ENCODE measurements around the gene FRMPD1. TPM values are rescaled to one million over a fixed set of nuclear protein-coding genes. Genes with fewer than 3 reads are reported as not detected.
"Not testable (repeated sequence)": the region's sequence is repeated elsewhere in the genome, so short reads cannot be mapped to it uniquely, and the experiment has no call there.

Gene FRMPD1
- total RNA-seq (not detected), polyA plus RNA-seq (not detected), total RNA-seq (0.40 reads per million)

- Mint-ChIP-seq H3K27me3 (peaks cover 63 to 77% (median 75%) of the 10 kb centered on the region in 5 donors), H3K4me3 (peak within 1 kb of the TSS; percentile 77 to 91 (median 87)), H3K27ac (peak within 1 kb of the TSS in 3 of 9 donors; percentile 0 to 59 (median 2)), H3K4me1 (peaks cover 6 to 19% (median 14%) of the 10 kb centered on the region in 7 donors), H3K9me3 (peaks cover 0 to 1% (median 0%) of the 10 kb centered on the region in 11 donors), H3K36me3 (peaks cover 0 to 5% (median 0%) of the 10 kb centered on the region in 5 donors)
- intact Hi-C loops (cut with micrococcal nuclease) = no loop called here
- peaks cover 0 to 5% of the 10 kb centered on the region in 2 donors for H3K4me1 ChIP-seq (ENCODE audit: control insufficient read depth in 2 of 2, insufficient read depth in 2 of 2, low read length in 2 of 2)
- DNase-seq (peak; percentile 17 to 70 (median 41)), ATAC-seq (peak; percentile 86)
- peak within 1 kb of the TSS; percentile 51 for H3K4me3 ChIP-seq (ENCODE audit: low read length)
- ChIA-PET CTCF (interaction anchor here (0.6 kb wide), 1 partner anchor 95 kb away, joined by 3 read pairs; no protein-coding TSS in a partner anchor), POLR2A (interaction anchor here (1.3 kb wide), 1 partner anchor 59 kb away, joined by 5 read pairs; the partner anchor contains the start of gene TOMM5)
- H3K27ac ChIP-seq (ENCODE audit: low read depth, low read length) = no peak within 1 kb of the TSS
- H3K36me3 ChIP-seq (ENCODE audit: control insufficient read depth in 2 of 3, insufficient read depth in 3 of 3, low read length in 3 of 3) = no peaks in the 10 kb centered on the region
- H3K9me3 ChIP-seq (ENCODE audit: control insufficient read depth in 2 of 3, low read length in 3 of 3) = no peaks in the 10 kb centered on the region
- peaks cover 0 to 7% of the 10 kb centered on the region in 2 donors for H3K27me3 ChIP-seq (ENCODE audit: control insufficient read depth in 2 of 2, insufficient read depth in 2 of 2, low read length in 2 of 2)
These were observed at the start of gene FRMPD1 for GRCh38 chr9:37650873-37651768. Gene FRMPD1, plus strand, starts transcription at chr9:37650954. Its CDS starts 41,688 bp downstream, at chr9:37692642.

GRCh38 chr9:37602061-37602460 is 48.7 kb upstream of the FRMPD1 start:
- H3K4me1 ChIP-seq (ENCODE audit: control insufficient read depth in 2 of 2, insufficient read depth in 2 of 2, low read length in 2 of 2); ATAC-seq; H3K27me3 ChIP-seq (ENCODE audit: control insufficient read depth in 2 of 2, insufficient read depth in 2 of 2, low read length in 2 of 2); H3K4me3 Mint-ChIP-seq; intact Hi-C loops (cut with micrococcal nuclease); H3K9me3 Mint-ChIP-seq; H3K36me3 ChIP-seq (ENCODE audit: control insufficient read depth in 2 of 3, insufficient read depth in 3 of 3, low read length in 3 of 3); H3K9me3 ChIP-seq (ENCODE audit: control insufficient read depth in 2 of 3, low read length in 3 of 3); CTCF ChIA-PET; H3K4me1 Mint-ChIP-seq; H3K4me3 ChIP-seq (ENCODE audit: low read length); H3K36me3 Mint-ChIP-seq; H3K27ac Mint-ChIP-seq; H3K27ac ChIP-seq (ENCODE audit: low read depth, low read length); POLR2A ChIA-PET; DNase-seq: not testable (repeated sequence)
- H3K27me3 Mint-ChIP-seq = peaks cover 14 to 41% (median 22%) of the 10 kb centered on the region in 5 donors

- CTCF ChIA-PET = no interaction called here
- H3K4me1 ChIP-seq (ENCODE audit: control insufficient read depth in 2 of 2, insufficient read depth in 2 of 2, low read length in 2 of 2) = no peaks in the 10 kb centered on the region
- Mint-ChIP-seq H3K27ac (no peak overlapping the region), H3K4me3 (no peak overlapping the region), H3K9me3 (no peaks in the 10 kb centered on the region), H3K4me1 (peaks cover 0 to 6% (median 0%) of the 10 kb centered on the region in 7 donors), H3K36me3 (no peaks in the 10 kb centered on the region), H3K27me3 (peaks cover 14 to 42% (median 26%) of the 10 kb centered on the region in 5 donors)
- no peaks in the 10 kb centered on the region for H3K27me3 ChIP-seq (ENCODE audit: control insufficient read depth in 2 of 2, insufficient read depth in 2 of 2, low read length in 2 of 2)
- intact Hi-C loops (cut with micrococcal nuclease) = no loop called here
- ATAC-seq (no peak), DNase-seq (no peak)
- H3K4me3 ChIP-seq (ENCODE audit: low read length) = no peak overlapping the region
- POLR2A ChIA-PET = interaction anchor here (0.6 to 0.8 kb wide), 3 partner anchors 9 to 254 kb away, joined by 3 to 6 read pairs (median 3); partner anchors contain the start of gene TOMM5
- no peaks in the 10 kb centered on the region for H3K36me3 ChIP-seq (ENCODE audit: control insufficient read depth in 2 of 3, insufficient read depth in 3 of 3, low read length in 3 of 3)
- H3K9me3 ChIP-seq (ENCODE audit: control insufficient read depth in 2 of 3, low read length in 3 of 3) = no peaks in the 10 kb centered on the region
- H3K27ac ChIP-seq (ENCODE audit: low read depth, low read length) = no peak overlapping the region
These were observed 47.9 kb upstream of the FRMPD1 start for GRCh38 chr9:37602817-37603216.

GRCh38 chr9:37604296-37604695 is 46.5 kb upstream of the FRMPD1 start:
- H3K36me3 Mint-ChIP-seq = no peaks in the 10 kb centered on the region
- H3K9me3 ChIP-seq (ENCODE audit: control insufficient read depth in 2 of 3, low read length in 3 of 3) = no peaks in the 10 kb centered on the region
- no peak overlapping the region for H3K4me3 Mint-ChIP-seq
- peaks cover 18 to 44% (median 26%) of the 10 kb centered on the region in 5 donors for H3K27me3 Mint-ChIP-seq
- peaks cover 0 to 1% (median 0%) of the 10 kb centered on the region in 11 donors for H3K9me3 Mint-ChIP-seq
- H3K4me1 Mint-ChIP-seq = peaks cover 0 to 6% (median 0%) of the 10 kb centered on the region in 7 donors
- ChIA-PET CTCF (no interaction called here), POLR2A (no interaction called here)
- H3K27me3 ChIP-seq (ENCODE audit: control insufficient read depth in 2 of 2, insufficient read depth in 2 of 2, low read length in 2 of 2) = no peaks in the 10 kb centered on the region
- no peak overlapping the region for H3K27ac ChIP-seq (ENCODE audit: low read depth, low read length)
- H3K4me3 ChIP-seq (ENCODE audit: low read length) = no peak overlapping the region
- DNase-seq = no peak
- no peaks in the 10 kb centered on the region for H3K4me1 ChIP-seq (ENCODE audit: control insufficient read depth in 2 of 2, insufficient read depth in 2 of 2, low read length in 2 of 2)
- ATAC-seq = no peak
- no peaks in the 10 kb centered on the region for H3K36me3 ChIP-seq (ENCODE audit: control insufficient read depth in 2 of 3, insufficient read depth in 3 of 3, low read length in 3 of 3)
- no peak overlapping the region for H3K27ac Mint-ChIP-seq
- intact Hi-C loops (cut with micrococcal nuclease) = no loop called here

GRCh38 chr9:37608250-37608649 is 42.5 kb upstream of the FRMPD1 start:
- Histone ChIP-seq H3K36me3 (ENCODE audit: control insufficient read depth in 2 of 3, insufficient read depth in 3 of 3, low read length in 3 of 3) (no peaks in the 10 kb centered on the region), H3K27me3 (ENCODE audit: control insufficient read depth in 2 of 2, insufficient read depth in 2 of 2, low read length in 2 of 2) (no peaks in the 10 kb centered on the region), H3K4me1 (ENCODE audit: control insufficient read depth in 2 of 2, insufficient read depth in 2 of 2, low read length in 2 of 2) (no peaks in the 10 kb centered on the region), H3K9me3 (ENCODE audit: control insufficient read depth in 2 of 3, low read length in 3 of 3) (no peaks in the 10 kb centered on the region), H3K27ac (ENCODE audit: low read depth, low read length) (no peak overlapping the region), H3K4me3 (ENCODE audit: low read length) (no peak overlapping the region)
- H3K36me3 Mint-ChIP-seq = no peaks in the 10 kb centered on the region
- CTCF ChIA-PET = interaction anchor here (1.8 kb wide), 1 partner anchor 13 kb away, joined by 3 read pairs; no protein-coding TSS in a partner anchor
- no peak for DNase-seq
- H3K9me3 Mint-ChIP-seq = peaks cover 0 to 2% (median 0%) of the 10 kb centered on the region in 11 donors
- intact Hi-C loops (cut with micrococcal nuclease) = no loop called here
- POLR2A ChIA-PET = no interaction called here
- H3K27ac Mint-ChIP-seq = peak overlapping the region in 1 of 9 donors; percentile 6
- H3K27me3 Mint-ChIP-seq = peaks cover 9 to 43% (median 22%) of the 10 kb centered on the region in 5 donors
- no peak overlapping the region for H3K4me3 Mint-ChIP-seq
- ATAC-seq = no peak
- H3K4me1 Mint-ChIP-seq = peaks cover 0 to 6% (median 0%) of the 10 kb centered on the region in 7 donors

- H3K27me3 Mint-ChIP-seq = peaks cover 5 to 40% (median 19%) of the 10 kb centered on the region in 5 donors
- intact Hi-C loops (cut with micrococcal nuclease) = no loop called here
- Histone ChIP-seq H3K4me3 (ENCODE audit: low read length) (no peak overlapping the region), H3K27me3 (ENCODE audit: control insufficient read depth in 2 of 2, insufficient read depth in 2 of 2, low read length in 2 of 2) (no peaks in the 10 kb centered on the region), H3K36me3 (ENCODE audit: control insufficient read depth in 2 of 3, insufficient read depth in 3 of 3, low read length in 3 of 3) (no peaks in the 10 kb centered on the region), H3K27ac (ENCODE audit: low read depth, low read length) (no peak overlapping the region), H3K9me3 (ENCODE audit: control insufficient read depth in 2 of 3, low read length in 3 of 3) (no peaks in the 10 kb centered on the region), H3K4me1 (ENCODE audit: control insufficient read depth in 2 of 2, insufficient read depth in 2 of 2, low read length in 2 of 2) (no peaks in the 10 kb centered on the region)
- H3K4me3 Mint-ChIP-seq = no peak overlapping the region
- no peaks in the 10 kb centered on the region for H3K36me3 Mint-ChIP-seq
- H3K9me3 Mint-ChIP-seq = peaks cover 0 to 3% (median 0%) of the 10 kb centered on the region in 11 donors
- H3K27ac Mint-ChIP-seq = no peak overlapping the region
- peaks cover 0 to 6% (median 0%) of the 10 kb centered on the region in 7 donors for H3K4me1 Mint-ChIP-seq
- DNase-seq (no peak), ATAC-seq (no peak)
- ChIA-PET POLR2A (no interaction called here), CTCF (no interaction called here)
These were observed 40.9 kb upstream of the FRMPD1 start for GRCh38 chr9:37609735-37610397.
